ENCODE measurements around the gene NTN1.

GRCh38 chr17:9256751-9257629 is 235.7 kb downstream of the NTN1 start:
- TF ChIP-seq CTCF (conservative IDR thresholded peaks at IDR 0.05; ENCODE audit: low read depth, low read length) (no peak), MAZ (IDR thresholded peaks at IDR 0.05; ENCODE audit: borderline replicate concordance, low read depth, low read length) (no peak), POLR2A (IDR thresholded peaks at IDR 0.05; ENCODE audit: low read depth, low read length) (no peak), CEBPB (IDR thresholded peaks at IDR 0.05; ENCODE audit: low read depth, low read length) (no peak), FOS (IDR thresholded peaks at IDR 0.05; ENCODE audit: low read depth, low read length) (no peak), MAFK (IDR thresholded peaks at IDR 0.05; ENCODE audit: low read depth, low read length) (no peak), RAD21 (IDR thresholded peaks at IDR 0.05; ENCODE audit: low read length) (no peak), RCOR1 (IDR thresholded peaks at IDR 0.05; ENCODE audit: insufficient replicate concordance, low read length) (no peak)
